Tibial nerve (tissue), 4 donors: Measurements from ENCODE around the gene BLVRB. TPM values are rescaled to one million over a fixed set of nuclear protein-coding genes. Genes with fewer than 3 reads are reported as not detected.
A peak's percentile ranks its signal among the peaks of the same experiment; 100 is the strongest.

ENCODE experiments used
- DNase-seq, 2 donors: peaks; one replicate each; pipeline ENCODE4 v3.0.0-alpha.2; 2019; ENCODE audit warnings: low spot score in 2 of 2
- H3K27ac ChIP-seq, 4 donors: fragments of 200-600 bp; sonication (generic) in 3 of 4; one replicate each; pipeline ENCODE4 v1.5.1; 2017 to 2019; ENCODE audit warnings: mild to moderate bottlenecking in 1 of 4
- H3K27me3 ChIP-seq, 2 donors: fragments of 200-600 bp; sonication (generic) in 1 of 2; one replicate each; pipeline versions ENCODE4 v1.5.1 to v1.6.0; 2017 to 2019
- H3K36me3 ChIP-seq, 3 donors: fragments of 200-600 bp; sonication (generic); one replicate each; pipeline ENCODE4 v1.5.1; 2018 to 2019
- H3K4me1 ChIP-seq, 4 donors: fragments of 200-600 bp; sonication (generic) in 3 of 4; one replicate each; pipeline ENCODE4 v1.5.1; 2017 to 2019
- H3K4me3 ChIP-seq, 4 donors: fragments of 200-600 bp; sonication (generic) in 3 of 4; one replicate each; pipeline ENCODE4 v1.5.1; 2017 to 2019; ENCODE audit warnings: mild to moderate bottlenecking in 1 of 4, moderate library complexity in 1 of 4
- H3K9me3 ChIP-seq, 4 donors: fragments of 200-600 bp; sonication (generic) in 3 of 4; one replicate each; pipeline ENCODE4 v1.5.1; 2017 to 2019
- EP300 ChIP-seq, 2 donors: sonication (generic); formaldehyde crosslinking; IDR thresholded peaks; one replicate each; pipeline ENCODE4 v1.6.1; 2017; ENCODE audit warnings: antibody characterized with exemption in 2 of 2, mild to moderate bottlenecking in 1 of 2
- POLR2A ChIP-seq, 2 donors: fragments of 450-650 bp; IDR thresholded peaks; one replicate each; pipeline ENCODE4 v1.6.1; 2017; ENCODE audit warnings: antibody characterized with exemption in 2 of 2, mild to moderate bottlenecking in 2 of 2, moderate library complexity in 2 of 2
- WGBS, 2 donors: methylation state at CpG; one replicate each; pipeline ENCODE4 v1.1.5; 2018; 5-methylcytosine and 5-hydroxymethylcytosine counted together
- total RNA-seq, 4 donors: library from RNA; depleted of rRNA; stranded (reverse); fragments of >200 nt; gene quantifications; one replicate each; pipeline ENCODE4 v1.1.0, GENCODE V29; 2016
- TF ChIP-seq, protein P1 (sequence below), 5 experiments: fragments of 200-600 bp in 3 of 5; fragments of 450-650 bp in 2 of 5; sonication (generic) in 3 of 5; IDR thresholded peaks; one replicate each; pipeline ENCODE4 v1.5.1; 2016 to 2019; ENCODE audit warnings: antibody characterized with exemption in 5 of 5, mild to moderate bottlenecking in 3 of 5, moderate library complexity in 2 of 5

BLVRB gene
- total RNA-seq, 4 donors from 2014 or later = 219 to 299 (median 244) TPM

DNA sequence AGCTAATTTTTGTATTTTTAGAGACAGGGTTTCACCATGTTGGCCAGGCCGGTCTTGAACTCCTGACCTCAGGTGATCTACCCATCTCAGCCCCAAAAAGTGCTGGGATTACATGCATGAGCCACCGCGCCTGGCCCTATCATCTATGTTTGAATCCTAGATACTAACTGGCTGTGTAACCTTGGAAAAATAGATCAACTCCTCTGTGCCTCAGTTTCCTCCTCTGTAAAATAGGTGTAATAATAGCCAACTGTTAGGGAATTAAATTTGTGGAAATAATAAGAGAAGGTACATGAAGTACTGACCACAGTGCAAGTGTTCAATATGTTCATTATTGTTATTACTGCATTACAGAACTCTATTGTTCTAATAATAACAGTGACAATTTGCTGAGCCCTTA lies 5.6 kb upstream of the BLVRB start:
- Histone ChIP-seq H3K27ac (no peak overlapping the region), H3K36me3 (no peaks in the 10 kb centered on the region), H3K27me3 (no peaks in the 10 kb centered on the region), H3K4me3 (no peak overlapping the region), H3K4me1 (peaks cover 0 to 14% (median 10%) of the 10 kb centered on the region in 4 donors), H3K9me3 (no peaks in the 10 kb centered on the region)
- DNase-seq = no peak
- WGBS, 2 donors = 94% methylated on average over 3 of the region's 3 CpGs
- TF ChIP-seq POLR2A (IDR thresholded peaks at IDR 0.05) (no peak), EP300 (IDR thresholded peaks at IDR 0.05) (no peak)
- TF ChIP-seq, protein P1, sequence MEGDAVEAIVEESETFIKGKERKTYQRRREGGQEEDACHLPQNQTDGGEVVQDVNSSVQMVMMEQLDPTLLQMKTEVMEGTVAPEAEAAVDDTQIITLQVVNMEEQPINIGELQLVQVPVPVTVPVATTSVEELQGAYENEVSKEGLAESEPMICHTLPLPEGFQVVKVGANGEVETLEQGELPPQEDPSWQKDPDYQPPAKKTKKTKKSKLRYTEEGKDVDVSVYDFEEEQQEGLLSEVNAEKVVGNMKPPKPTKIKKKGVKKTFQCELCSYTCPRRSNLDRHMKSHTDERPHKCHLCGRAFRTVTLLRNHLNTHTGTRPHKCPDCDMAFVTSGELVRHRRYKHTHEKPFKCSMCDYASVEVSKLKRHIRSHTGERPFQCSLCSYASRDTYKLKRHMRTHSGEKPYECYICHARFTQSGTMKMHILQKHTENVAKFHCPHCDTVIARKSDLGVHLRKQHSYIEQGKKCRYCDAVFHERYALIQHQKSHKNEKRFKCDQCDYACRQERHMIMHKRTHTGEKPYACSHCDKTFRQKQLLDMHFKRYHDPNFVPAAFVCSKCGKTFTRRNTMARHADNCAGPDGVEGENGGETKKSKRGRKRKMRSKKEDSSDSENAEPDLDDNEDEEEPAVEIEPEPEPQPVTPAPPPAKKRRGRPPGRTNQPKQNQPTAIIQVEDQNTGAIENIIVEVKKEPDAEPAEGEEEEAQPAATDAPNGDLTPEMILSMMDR (IDR thresholded peaks at IDR 0.05) = no peak

DNA sequence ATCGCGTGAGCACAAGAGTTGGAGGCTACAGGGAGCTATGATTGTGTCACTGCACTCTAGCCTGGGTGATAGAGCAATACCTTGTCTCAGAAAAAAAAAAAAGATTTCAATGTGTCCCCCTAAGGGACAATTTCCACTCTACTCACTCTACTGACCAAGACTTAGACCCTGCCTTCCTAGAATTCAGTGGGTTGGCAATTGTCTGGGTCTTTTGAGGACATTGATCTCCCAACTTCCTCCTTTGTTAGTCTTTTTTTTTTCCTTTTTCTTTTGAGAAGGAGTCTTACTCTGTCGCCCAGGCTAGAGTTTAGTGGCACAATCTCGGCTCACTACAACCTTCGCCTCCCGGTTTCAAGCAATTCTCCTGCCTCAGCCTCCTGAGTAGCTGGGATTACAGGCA lies 3.5 kb upstream of the BLVRB start:
- TF ChIP-seq, protein P1 (IDR thresholded peaks at IDR 0.05) = no peak
- TF ChIP-seq POLR2A (IDR thresholded peaks at IDR 0.05) (no peak), EP300 (IDR thresholded peaks at IDR 0.05) (no peak)
- WGBS, 2 donors = 87 to 94% methylated on average over 6 of the region's 6 CpGs

DNA sequence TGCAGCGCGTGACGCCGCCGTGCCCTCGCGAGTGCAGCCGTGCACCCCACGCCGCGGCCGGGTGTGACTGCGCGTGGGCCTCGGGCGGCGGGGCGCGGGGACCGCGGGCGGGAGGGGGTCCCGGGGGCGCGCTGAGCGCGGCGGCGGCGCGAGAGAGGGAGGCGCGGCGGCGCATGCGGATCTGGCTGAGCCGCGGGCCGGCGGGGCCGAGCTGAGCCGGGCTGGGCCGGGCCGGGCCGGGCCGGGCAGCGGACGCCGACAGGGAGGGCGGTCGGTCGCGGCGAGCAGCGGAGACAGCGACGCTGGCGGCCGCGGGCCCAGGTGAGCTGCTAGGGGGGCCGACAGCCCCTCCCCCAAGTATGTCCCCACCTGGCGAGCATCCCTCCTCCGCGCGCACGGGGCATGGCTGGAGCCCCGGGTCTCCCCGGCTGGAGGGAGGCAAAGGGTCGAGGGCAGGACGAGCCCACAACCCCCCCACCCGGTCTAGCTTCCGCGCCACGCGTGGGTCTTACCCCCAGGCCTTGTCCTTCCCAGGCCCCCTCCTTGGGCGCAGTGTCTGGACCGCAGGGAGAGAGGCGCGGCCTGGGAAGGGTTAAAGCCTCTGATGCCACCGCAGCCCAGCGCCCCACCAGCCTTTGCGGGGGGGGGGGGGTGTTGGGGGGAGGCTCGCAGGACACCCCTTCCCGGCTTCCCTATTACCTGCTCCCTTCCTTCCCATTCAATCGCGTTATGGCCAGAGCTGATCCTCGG lies 1.6 kb upstream of the BLVRB start, which contains the start of gene SPTBN4:
TSS of gene SPTBN4 (plus strand) at position 17 of the 750 bp plus-strand sequence. CDS start 5,621 bp downstream, outside the sequence.
- no peak for DNase-seq
- TF ChIP-seq EP300 (IDR thresholded peaks at IDR 0.05) = no peak
- TF ChIP-seq POLR2A (IDR thresholded peaks at IDR 0.05) = no peak
- TF ChIP-seq, protein P1 (IDR thresholded peaks at IDR 0.05) = no peak

More for the DNA sequence above, 3.5 kb upstream of the BLVRB start:
- peaks cover 0 to 29% (median 20%) of the 10 kb centered on the region in 4 donors for H3K4me1 ChIP-seq
- no peaks in the 10 kb centered on the region for H3K27me3 ChIP-seq
- H3K9me3 ChIP-seq = no peaks in the 10 kb centered on the region
- no peak overlapping the region for H3K27ac ChIP-seq
- no peak overlapping the region for H3K4me3 ChIP-seq
- H3K36me3 ChIP-seq = no peaks in the 10 kb centered on the region
- DNase-seq = no peak

DNA sequence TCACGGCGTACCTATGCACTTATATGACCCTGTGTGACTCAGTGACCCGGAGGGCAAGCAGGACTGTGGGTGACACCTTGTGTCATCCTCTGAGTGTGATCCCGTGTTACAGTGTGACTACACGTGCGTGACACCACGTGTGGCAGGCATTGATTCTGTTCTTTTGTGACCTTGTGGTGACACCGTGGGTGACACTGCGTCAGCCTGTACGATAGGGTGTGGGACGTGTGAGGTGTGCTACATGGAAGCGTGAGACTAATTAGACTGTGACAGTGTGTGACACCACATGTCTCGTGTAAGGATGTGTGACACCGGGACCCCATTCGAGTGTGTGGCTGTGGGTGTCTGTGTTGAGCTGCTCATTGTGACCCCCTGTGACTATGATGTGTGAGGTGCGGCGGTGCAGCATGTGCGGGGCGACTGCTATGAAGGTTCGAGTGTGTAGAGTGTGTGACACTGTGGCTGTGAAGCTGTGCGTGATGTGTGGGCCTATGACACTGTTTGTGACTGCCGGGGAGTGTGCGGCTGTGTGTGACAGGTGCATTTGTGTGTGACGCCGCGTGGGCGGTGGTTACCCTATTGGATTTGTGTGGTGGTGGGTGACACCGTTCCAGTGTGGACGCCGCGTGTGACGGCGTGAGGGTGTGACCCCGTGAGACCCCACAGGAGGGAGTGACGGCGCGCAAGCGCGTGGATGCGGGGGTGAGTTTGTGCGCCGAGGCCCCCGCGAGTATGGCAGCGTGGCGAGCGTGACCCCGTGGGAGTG lies 857 bp upstream of the BLVRB start:
- Histone ChIP-seq H3K27ac (peak overlapping the region; percentile 73 to 98 (median 88)), H3K4me3 (peak overlapping the region; percentile 28 to 85 (median 46)), H3K27me3 (no peaks in the 10 kb centered on the region), H3K4me1 (peaks cover 0 to 40% (median 26%) of the 10 kb centered on the region in 4 donors), H3K9me3 (no peaks in the 10 kb centered on the region), H3K36me3 (no peaks in the 10 kb centered on the region)
- DNase-seq = peak; percentile 21 to 31
- TF ChIP-seq POLR2A (IDR thresholded peaks at IDR 0.05) = no peak
- TF ChIP-seq, protein P1 (IDR thresholded peaks at IDR 0.05) = peak in 1 of 5 experiments; percentile 8
- peak in 1 of 2 donors; percentile 43 for TF ChIP-seq EP300 (IDR thresholded peaks at IDR 0.05)
- 8 to 14% methylated on average over 31 to 43 of the region's 48 CpGs for WGBS, 2 donors

More for the DNA sequence above, 1.6 kb upstream of the BLVRB start, which contains the start of gene SPTBN4:
- H3K4me1 ChIP-seq = peaks cover 0 to 40% (median 22%) of the 10 kb centered on the region in 4 donors
- peak within 1 kb of the TSS; percentile 73 to 98 (median 88) for H3K27ac ChIP-seq
- no peaks in the 10 kb centered on the region for H3K36me3 ChIP-seq
- no peaks in the 10 kb centered on the region for H3K9me3 ChIP-seq
- WGBS, 2 donors = 10 to 22% methylated on average over 7 to 47 of the region's 87 CpGs
- H3K27me3 ChIP-seq = no peaks in the 10 kb centered on the region
- H3K4me3 ChIP-seq = peak within 1 kb of the TSS; percentile 28 to 85 (median 46)
